PC-9 (cell line): Measurements from ENCODE around the gene MON1A. TPM values are rescaled to one million over a fixed set of nuclear protein-coding genes. Genes with fewer than 3 reads are reported as not detected.
A peak's percentile ranks its signal among the peaks of the same experiment; 100 is the strongest.

Experiments
- BruUV-seq: library from RNA; stranded (reverse); fragments of 400-500 nt; replicated peaks from 2 replicates; lab custom pipeline; 2021; lab: Mats Ljungman, UMichigan
- CTCF ChIA-PET: fragments of 300-600 bp; sonication (Branson Sonifier 250); formaldehyde crosslinking; loops from one replicate; lab custom pipeline; 2022; ENCODE audit warnings: antibody characterized with exemption; lab: Charles Lee
- POLR2A ChIA-PET: fragments of 300-600 bp; sonication (Branson Sonifier 250); formaldehyde crosslinking; loops from one replicate; lab custom pipeline; 2022; ENCODE audit warnings: antibody characterized with exemption; ENCODE audit not compliant: unreplicated experiment; lab: Charles Lee
- DNase-seq, 2 experiments: peaks; one replicate each; pipeline versions ENCODE4 v3.0.0 to v3.0.0-alpha.2; 2015 to 2022; ENCODE audit warnings: mixed read lengths in 1 of 2
- H2AFZ ChIP-seq: fragments of 200-600 bp; sonication (generic); 2 replicates; pipeline ENCODE4 v1.8.1; 2017; ENCODE audit warnings: antibody characterized with exemption
- H3F3A ChIP-seq: fragments of 200-600 bp; sonication (generic); 2 replicates; pipeline ENCODE4 v1.8.1; 2017; ENCODE audit warnings: antibody characterized with exemption, mild to moderate bottlenecking, low read depth; ENCODE audit not compliant: insufficient read depth
- H3K27ac ChIP-seq: fragments of 200-600 bp; sonication (generic); 2 replicates; pipeline ENCODE4 v1.6.1; 2016; ENCODE audit warnings: mixed run types
- H3K27me3 ChIP-seq: fragments of 200-600 bp; sonication (generic); 2 replicates; pipeline ENCODE4 v1.6.1; 2016; ENCODE audit warnings: low read depth, mixed run types; ENCODE audit not compliant: insufficient read depth
- H3K36me3 ChIP-seq: fragments of 200-600 bp; sonication (generic); 2 replicates; pipeline ENCODE4 v1.6.1; 2016; ENCODE audit warnings: low read depth, mixed run types
- H3K4me1 ChIP-seq: fragments of 200-600 bp; sonication (generic); replicated peaks from 2 replicates; pipeline ENCODE4 v1.6.1; 2016; ENCODE audit warnings: mixed run types; ENCODE audit not compliant: insufficient read depth
- H3K4me2 ChIP-seq: fragments of 200-600 bp; sonication (generic); 2 replicates; pipeline ENCODE4 v1.6.1; 2017; ENCODE audit warnings: mixed run types
- H3K4me3 ChIP-seq: fragments of 200-600 bp; sonication (generic); 2 replicates; pipeline ENCODE4 v1.6.1; 2016; ENCODE audit warnings: mixed run types
- H3K79me2 ChIP-seq: fragments of 200-600 bp; sonication (generic); 2 replicates; pipeline ENCODE4 v1.6.1; 2017; ENCODE audit warnings: low read depth, mixed run types
- H3K9me2 ChIP-seq: fragments of 200-600 bp; sonication (generic); 2 replicates; pipeline ENCODE4 v1.8.1; 2017; ENCODE audit warnings: mild to moderate bottlenecking; ENCODE audit not compliant: insufficient read depth
- H3K9me3 ChIP-seq: fragments of 200-600 bp; sonication (generic); 2 replicates; pipeline ENCODE4 v1.8.1; 2016; ENCODE audit warnings: low read depth; ENCODE audit not compliant: insufficient read depth
- H4K20me1 ChIP-seq: fragments of 200-600 bp; sonication (generic); 2 replicates; pipeline ENCODE4 v1.8.1; 2017; ENCODE audit not compliant: insufficient read depth
- CTCF ChIP-seq: fragments of 200-600 bp; sonication (generic); conservative IDR thresholded peaks from 2 replicates; pipeline ENCODE4 v1.6.1; 2017; ENCODE audit warnings: mixed run types, antibody characterized with exemption, mild to moderate bottlenecking, moderate library complexity
- EZH2 ChIP-seq: fragments of 200-600 bp; sonication (generic); IDR thresholded peaks from 2 replicates; pipeline ENCODE4 v1.8.0; 2017; ENCODE audit warnings: antibody characterized with exemption, low read depth
- intact Hi-C: fragments of 100-400 bp; cut with micrococcal nuclease; formaldehyde crosslinking; loops from one replicate; pipeline ENCODE4 v1.10.0; 2022; ENCODE audit not compliant: unreplicated experiment
- total RNA-seq: library from RNA; stranded (reverse); gene quantifications from 2 replicates; pipeline ENCODE4 v1.2.3, GENCODE V29; 2021

Gene MON1A
- total RNA-seq, 1 experiment from 2014 or later: 4.8 TPM

- POLR2A ChIA-PET: interaction anchor here (0.5 to 1.4 kb wide), 12 partner anchors 17 to 299 kb away, joined by 3 to 15 read pairs (median 4); partner anchors contain the start of genes INKA1, MON1A and UBA7
- Histone ChIP-seq H3K36me3 (peaks cover 17% of the 10 kb centered on the region; the same call in 1 of the 2 replicates), H3K4me2 (peak overlapping the region; percentile 97), H3K27me3 (no peaks in the 10 kb centered on the region), H3K27ac (peak overlapping the region; percentile 95), H3K4me3 (peak overlapping the region; percentile 87), H3K79me2 (peaks cover 61% of the 10 kb centered on the region), H3F3A (peaks cover 37% of the 10 kb centered on the region), H3K4me1 (peaks cover 37% of the 10 kb centered on the region), H4K20me1 (peaks cover 3% of the 10 kb centered on the region), H2AFZ (no peak overlapping the region), H3K9me2 (no peaks in the 10 kb centered on the region), H3K9me3 (no peaks in the 10 kb centered on the region)
- CTCF ChIA-PET: interaction anchor here (0.6 to 1.0 kb wide), 3 partner anchors 22 to 913 kb away, joined by 4 to 9 read pairs (median 8); partner anchors contain the start of gene INKA1
- BruUV-seq: no TSS peak
- intact Hi-C loops: loop anchor here (1.0 to 5.0 kb wide), 2 partner anchors 29 to 113 kb away; partner anchors contain the start of genes IP6K1 and MON1A
- peak; percentile 95 to 98 for DNase-seq
- TF ChIP-seq CTCF: no peak
- no peak for TF ChIP-seq EZH2
Observed at GRCh38 chr3:49900491-49901153, 29.0 kb downstream of the MON1A start.

DNA sequence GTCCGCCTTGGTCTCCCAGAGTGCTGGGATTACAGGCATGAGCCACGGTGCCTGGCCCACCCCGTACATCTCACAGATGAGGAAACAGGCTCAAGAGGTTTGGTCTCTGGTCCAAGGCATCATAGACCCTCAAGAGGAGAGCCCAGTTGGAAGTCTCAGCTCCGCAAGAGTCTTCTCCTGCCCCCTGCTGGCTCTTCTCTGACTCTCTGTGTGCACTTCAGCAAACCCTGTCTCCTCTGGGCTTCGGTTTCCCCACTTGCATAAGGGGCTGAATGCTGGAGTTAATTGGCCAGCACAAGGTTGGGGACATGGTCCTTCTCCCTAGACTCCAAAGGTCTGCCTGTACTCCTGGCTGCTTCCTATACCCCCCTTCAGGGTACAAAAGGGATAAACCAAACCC, 29.8 kb downstream of the MON1A start:
- peaks cover 29% of the 10 kb centered on the region for H3K4me1 ChIP-seq
- H3K27ac ChIP-seq: peak overlapping the region; percentile 95
- TSS peak; percentile 20 for BruUV-seq
- H3K79me2 ChIP-seq: peaks cover 55% of the 10 kb centered on the region
- H3K27me3 ChIP-seq: no peaks in the 10 kb centered on the region
- ChIA-PET CTCF (interaction anchor here (0.6 to 1.0 kb wide), 3 partner anchors 23 to 912 kb away, joined by 3 to 8 read pairs (median 4); partner anchors contain the start of gene INKA1), POLR2A (interaction anchor here (0.6 to 1.4 kb wide), 3 partner anchors 16 to 95 kb away, joined by 13 to 15 read pairs (median 14); no protein-coding TSS in a partner anchor)
- no peak for DNase-seq
- TF ChIP-seq EZH2: no peak
- TF ChIP-seq CTCF: no peak; the same call in 1 of the 2 replicates
- H3K36me3 ChIP-seq: peaks cover 17% of the 10 kb centered on the region; the same call in 1 of the 2 replicates
- H3F3A ChIP-seq: peaks cover 30% of the 10 kb centered on the region
- H3K9me3 ChIP-seq: no peaks in the 10 kb centered on the region
- H3K4me2 ChIP-seq: peak overlapping the region; percentile 97
- H3K4me3 ChIP-seq: peak overlapping the region; percentile 61
- no peaks in the 10 kb centered on the region for H3K9me2 ChIP-seq
- peaks cover 3% of the 10 kb centered on the region for H4K20me1 ChIP-seq
- no peak overlapping the region for H2AFZ ChIP-seq
- intact Hi-C loops: loop anchor here (1.0 to 5.0 kb wide), 2 partner anchors 29 to 113 kb away; partner anchors contain the start of genes IP6K1 and MON1A

- H3F3A ChIP-seq: peaks cover 23% of the 10 kb centered on the region
- ChIA-PET POLR2A (no interaction called here), CTCF (interaction anchor here (0.6 to 0.7 kb wide), 2 partner anchors 22 to 141 kb away, joined by 3 to 4 read pairs; no protein-coding TSS in a partner anchor)
- H3K27ac ChIP-seq: no peak overlapping the region
- H3K36me3 ChIP-seq: peaks cover 17% of the 10 kb centered on the region; the same call in 1 of the 2 replicates
- H2AFZ ChIP-seq: no peak overlapping the region
- H3K4me1 ChIP-seq: peaks cover 20% of the 10 kb centered on the region
- H3K9me3 ChIP-seq: no peaks in the 10 kb centered on the region
- DNase-seq: no peak
- BruUV-seq: no TSS peak
- no peak overlapping the region; the same call in 1 of the 2 replicates for H3K4me3 ChIP-seq
- TF ChIP-seq CTCF: no peak
- no peak for TF ChIP-seq EZH2
- H3K4me2 ChIP-seq: peak overlapping the region; percentile 97
- H3K27me3 ChIP-seq: no peaks in the 10 kb centered on the region
- no peaks in the 10 kb centered on the region for H3K9me2 ChIP-seq
- H4K20me1 ChIP-seq: peaks cover 3% of the 10 kb centered on the region
- peaks cover 50% of the 10 kb centered on the region for H3K79me2 ChIP-seq
- intact Hi-C loops: no loop called here
Observed at GRCh38 chr3:49898991-49899390, 30.6 kb downstream of the MON1A start.
